Gastrocnemius medialis (tissue), 4 donors: ENCODE results near the gene EZR.

Experiments
- CTCF ChIP-seq, 5 experiments: fragments of 450-650 bp in 3 of 5; fragments of 200-600 bp in 2 of 5; sonication (generic) in 2 of 5; IDR thresholded peaks in 4 of 5; conservative IDR thresholded peaks in 1 of 5; 1 replicate in 4 of 5; 2 replicates in 1 of 5; pipeline ENCODE4 v1.5.1; 2016 to 2019; ENCODE audit warnings: antibody characterized with exemption in 5 of 5, mild to moderate bottlenecking in 3 of 5, moderate library complexity in 3 of 5
- POLR2A ChIP-seq, 2 donors: fragments of 450-650 bp; IDR thresholded peaks; one replicate each; pipeline ENCODE4 v1.6.1; 2017; ENCODE audit warnings: antibody characterized with exemption in 2 of 2, mild to moderate bottlenecking in 2 of 2, moderate library complexity in 2 of 2

GRCh38 chr6:158836625-158837311 is 17.6 kb upstream of the EZR start:
- no peak for TF ChIP-seq CTCF (IDR thresholded peaks at IDR 0.05 in 4 of 5, conservative IDR thresholded peaks at IDR 0.05 in 1 of 5)
- TF ChIP-seq POLR2A (IDR thresholded peaks at IDR 0.05) = no peak
